Keratinocyte (primary cell): Measurements from ENCODE around the gene KCNH2. TPM values are rescaled to one million over a fixed set of nuclear protein-coding genes. Genes with fewer than 3 reads are reported as not detected.

ENCODE experiments used
- DNase-seq: peaks from one replicate; pipeline ENCODE4 v3.0.0-alpha.2; 2011; ENCODE audit warnings: low read depth, missing footprints, low spot score
- FAIRE-seq: peaks from 2 replicates; lab custom pipeline; 2011; peaks lifted over from hg19 to GRCh38; lab: Jason Lieb, UNC
- H2AFZ ChIP-seq: 2 replicates; pipeline ENCODE4 v1.6.0; 2012; ENCODE audit warnings: low read length, control low read depth, inconsistent platforms; ENCODE audit not compliant: control insufficient read depth
- H3K27ac ChIP-seq: 2 replicates; pipeline ENCODE4 v1.5.1; 2011; ENCODE audit warnings: low read length; ENCODE audit not compliant: control insufficient read depth, insufficient read depth
- H3K27me3 ChIP-seq: 3 replicates; pipeline ENCODE4 v1.6.0; 2011; ENCODE audit warnings: low read length; ENCODE audit not compliant: control insufficient read depth, insufficient read depth; ENCODE audit errors: extremely low read depth
- H3K36me3 ChIP-seq, 2 experiments: 2 replicates in 1 of 2; 3 replicates in 1 of 2; pipeline ENCODE4 v1.5.1; 2011; ENCODE audit warnings: low read length in 2 of 2, mild to moderate bottlenecking in 1 of 2; ENCODE audit not compliant: control insufficient read depth in 2 of 2, insufficient read depth in 2 of 2; ENCODE audit errors: extremely low read depth in 1 of 2
- H3K4me1 ChIP-seq: 3 replicates; pipeline ENCODE4 v1.5.1; 2011; ENCODE audit warnings: low read length; ENCODE audit not compliant: control insufficient read depth, insufficient read depth; ENCODE audit errors: extremely low read depth
- H3K4me2 ChIP-seq: 3 replicates; pipeline ENCODE4 v1.6.0; 2011; ENCODE audit warnings: low read depth, low read length; ENCODE audit not compliant: control insufficient read depth, insufficient read depth; ENCODE audit errors: extremely low read depth
- H3K4me3 ChIP-seq, 3 experiments: fragments of 200-600 bp in 1 of 3; sonication (generic) in 1 of 3; 2 replicates in 2 of 3; 3 replicates in 1 of 3; pipeline ENCODE4 v1.5.1; 2011 to 2016; ENCODE audit warnings: low read length in 3 of 3, mild to moderate bottlenecking in 3 of 3, control low read depth in 2 of 3, inconsistent platforms in 1 of 3, low read depth in 1 of 3, mixed read lengths in 1 of 3, mixed run types in 1 of 3, moderate library complexity in 1 of 3; ENCODE audit not compliant: control insufficient read depth in 2 of 3, insufficient read depth in 2 of 3; ENCODE audit errors: extremely low read depth in 1 of 3
- H3K79me2 ChIP-seq: 2 replicates; pipeline ENCODE4 v1.6.0; 2012; ENCODE audit warnings: low read length; ENCODE audit not compliant: control insufficient read depth, insufficient read depth
- H3K9ac ChIP-seq: 3 replicates; pipeline ENCODE4 v1.6.0; 2011; ENCODE audit warnings: low read length; ENCODE audit not compliant: control insufficient read depth, insufficient read depth; ENCODE audit errors: extremely low read depth
- H3K9me1 ChIP-seq: 3 replicates; pipeline ENCODE4 v1.6.0; 2011; ENCODE audit warnings: low read length; ENCODE audit not compliant: control insufficient read depth, insufficient read depth; ENCODE audit errors: extremely low read depth
- H3K9me3 ChIP-seq: 2 replicates; pipeline ENCODE4 v1.5.1; 2012; ENCODE audit warnings: low read depth, low read length; ENCODE audit not compliant: control insufficient read depth
- H4K20me1 ChIP-seq: 3 replicates; pipeline ENCODE4 v1.6.0; 2011; ENCODE audit warnings: low read length; ENCODE audit not compliant: control insufficient read depth, insufficient read depth; ENCODE audit errors: extremely low read depth
- EZH2 ChIP-seq: IDR thresholded peaks from one replicate; pipeline ENCODE4 v1.6.1; 2012; ENCODE audit warnings: inconsistent platforms, mild to moderate bottlenecking, low read length, moderate library complexity
- dilution Hi-C: fragments of 300-500 bp; cut with MboI; formaldehyde crosslinking; loops from one replicate; pipeline ENCODE4 v1.7.0; 2020; ENCODE audit warnings: low sequenced_read_pairs; ENCODE audit not compliant: extremely low pct_ligation_motif_present
- polyA plus RNA-seq, 5 experiments: library from polyadenylated mRNA; depleted of rRNA in 3 of 5; stranded (reverse) in 3 of 5; stranded (forward) in 1 of 5; unstranded in 1 of 5; fragments of >200 nt; gene quantifications; 1 replicate in 1 of 5; 2 replicates in 3 of 5; 3 replicates in 1 of 5; pipeline versions ENCODE4 v1.2.1 to v1.2.3, GENCODE V29; 2011 to 2012; ENCODE audit warnings: missing spikeins in 2 of 5, low read depth in 1 of 5, low replicate concordance in 1 of 5
- TF ChIP-seq, protein P1 (sequence below), 3 experiments: IDR thresholded peaks in 1 of 3; conservative IDR thresholded peaks in 1 of 3; optimal IDR thresholded peaks in 1 of 3; 2 replicates in 2 of 3; 3 replicates in 1 of 3; pipeline versions ENCODE3 to v1.5.1; 2011; ENCODE audit warnings: low read length in 3 of 3, mild to moderate bottlenecking in 3 of 3, moderate library complexity in 2 of 3, control low read depth in 1 of 3, inconsistent platforms in 1 of 3; ENCODE audit not compliant: insufficient read depth in 2 of 3; ENCODE audit errors: extremely low read depth in 1 of 3

The KCNH2 gene
- polyA plus RNA-seq, 1 donor (not counting 4 experiments of a cell fraction or from before 2014, with no cell fraction given) = 0.03 TPM

DNA sequence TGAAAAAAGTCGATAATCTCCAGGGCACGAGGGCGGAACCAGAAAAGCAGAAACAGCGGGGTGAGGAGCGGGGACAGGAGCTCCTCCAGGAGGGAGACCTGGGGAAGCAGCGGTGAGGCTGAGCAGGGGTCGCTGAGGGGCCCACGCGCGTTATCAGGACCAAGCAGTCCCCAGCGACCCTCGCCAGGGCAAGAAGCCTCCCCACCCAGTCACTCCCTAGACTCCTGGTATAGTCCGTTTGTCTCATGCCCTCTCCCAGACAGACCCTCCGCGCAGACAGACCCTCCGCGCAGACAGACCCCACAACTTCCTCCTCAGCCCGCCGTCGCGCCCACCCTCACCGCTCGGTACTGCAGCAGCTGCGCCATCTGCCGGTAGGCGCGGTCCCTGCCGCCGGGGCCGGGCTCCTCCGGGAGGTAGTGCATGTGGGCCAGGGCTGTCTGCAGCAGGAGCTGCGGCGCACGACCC lies 39.9 kb upstream of the KCNH2 start:
- no peaks in the 10 kb centered on the region for H3K79me2 ChIP-seq
- H3K4me3 ChIP-seq = no peak overlapping the region
- no peak for TF ChIP-seq EZH2
- TF ChIP-seq, protein P1, sequence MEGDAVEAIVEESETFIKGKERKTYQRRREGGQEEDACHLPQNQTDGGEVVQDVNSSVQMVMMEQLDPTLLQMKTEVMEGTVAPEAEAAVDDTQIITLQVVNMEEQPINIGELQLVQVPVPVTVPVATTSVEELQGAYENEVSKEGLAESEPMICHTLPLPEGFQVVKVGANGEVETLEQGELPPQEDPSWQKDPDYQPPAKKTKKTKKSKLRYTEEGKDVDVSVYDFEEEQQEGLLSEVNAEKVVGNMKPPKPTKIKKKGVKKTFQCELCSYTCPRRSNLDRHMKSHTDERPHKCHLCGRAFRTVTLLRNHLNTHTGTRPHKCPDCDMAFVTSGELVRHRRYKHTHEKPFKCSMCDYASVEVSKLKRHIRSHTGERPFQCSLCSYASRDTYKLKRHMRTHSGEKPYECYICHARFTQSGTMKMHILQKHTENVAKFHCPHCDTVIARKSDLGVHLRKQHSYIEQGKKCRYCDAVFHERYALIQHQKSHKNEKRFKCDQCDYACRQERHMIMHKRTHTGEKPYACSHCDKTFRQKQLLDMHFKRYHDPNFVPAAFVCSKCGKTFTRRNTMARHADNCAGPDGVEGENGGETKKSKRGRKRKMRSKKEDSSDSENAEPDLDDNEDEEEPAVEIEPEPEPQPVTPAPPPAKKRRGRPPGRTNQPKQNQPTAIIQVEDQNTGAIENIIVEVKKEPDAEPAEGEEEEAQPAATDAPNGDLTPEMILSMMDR (optimal IDR thresholded peaks at IDR 0.05 in 1 of 3, IDR thresholded peaks at IDR 0.05 in 1 of 3, conservative IDR thresholded peaks at IDR 0.05 in 1 of 3; ENCODE audit: extremely low read depth in 1 of 3, insufficient read depth in 2 of 3, low read length in 3 of 3) = peak; percentile 68 to 96 (median 95)
- H3K9ac ChIP-seq = no peak overlapping the region
- H3K4me2 ChIP-seq = peak overlapping the region; percentile 56
- H3K36me3 ChIP-seq = no peaks in the 10 kb centered on the region
- DNase-seq (no peak), FAIRE-seq (no peak)
- no peak overlapping the region for H2AFZ ChIP-seq
- no peaks in the 10 kb centered on the region for H3K9me3 ChIP-seq
- no peak overlapping the region for H3K27ac ChIP-seq
- H3K9me1 ChIP-seq = no peaks in the 10 kb centered on the region
- dilution Hi-C loops = no loop called here
- H3K27me3 ChIP-seq = peaks cover 47% of the 10 kb centered on the region
- H4K20me1 ChIP-seq = no peaks in the 10 kb centered on the region
- H3K4me1 ChIP-seq = peaks cover 7% of the 10 kb centered on the region

DNA sequence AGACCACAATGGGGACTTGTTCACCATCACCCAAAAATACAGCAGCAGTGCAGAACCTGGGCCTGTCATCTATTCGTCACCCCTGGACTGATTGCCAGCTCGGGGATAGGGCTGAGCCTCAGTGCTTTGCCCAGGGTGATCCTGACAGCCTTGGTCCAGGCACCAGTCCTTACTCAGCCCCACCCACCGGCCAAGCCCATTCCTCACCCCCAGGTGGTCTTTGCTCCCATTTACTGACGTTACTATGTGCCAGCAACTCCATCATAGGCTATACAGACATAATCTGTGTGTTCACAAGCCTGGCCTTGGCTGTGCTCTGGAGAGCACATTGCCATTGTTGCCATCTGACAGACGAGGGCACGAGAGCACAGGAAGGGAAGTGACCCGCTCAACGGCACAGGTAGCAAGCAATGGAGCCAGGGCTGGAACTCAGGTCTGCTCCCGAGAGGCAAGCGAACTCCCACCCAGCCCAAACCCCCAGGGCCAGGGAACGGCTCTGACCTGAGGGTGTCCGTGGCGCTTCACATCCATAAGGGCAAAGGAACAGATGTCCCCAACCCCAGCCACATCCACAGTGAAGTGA lies 39.3 kb upstream of the KCNH2 start:
- FAIRE-seq (no peak), DNase-seq (no peak)
- H3K9me3 ChIP-seq = no peaks in the 10 kb centered on the region
- H4K20me1 ChIP-seq = no peaks in the 10 kb centered on the region
- dilution Hi-C loops = no loop called here
- no peaks in the 10 kb centered on the region for H3K79me2 ChIP-seq
- H3K9ac ChIP-seq = no peak overlapping the region
- no peaks in the 10 kb centered on the region for H3K9me1 ChIP-seq
- peaks cover 8% of the 10 kb centered on the region for H3K4me1 ChIP-seq
- H3K4me2 ChIP-seq = no peak overlapping the region
- no peak overlapping the region for H3K27ac ChIP-seq
- TF ChIP-seq, protein P1 (optimal IDR thresholded peaks at IDR 0.05 in 1 of 3, IDR thresholded peaks at IDR 0.05 in 1 of 3, conservative IDR thresholded peaks at IDR 0.05 in 1 of 3; ENCODE audit: extremely low read depth in 1 of 3, insufficient read depth in 2 of 3, low read length in 3 of 3) = no peak
- no peak for TF ChIP-seq EZH2
- H3K27me3 ChIP-seq = peaks cover 52% of the 10 kb centered on the region
- H3K4me3 ChIP-seq = no peak overlapping the region
- H2AFZ ChIP-seq = no peak overlapping the region
- no peaks in the 10 kb centered on the region for H3K36me3 ChIP-seq
